Measurements from ENCODE around the gene PTP4A1.

Gene PTP4A1

GRCh38 chr6:63600136-63600535 is 27.9 kb downstream of the PTP4A1 start:
- ATAC-seq (replicated peaks) (no peak), DNase-seq (no peak)
- Mint-ChIP-seq H3K4me1 (ENCODE audit: low read depth in 2 of 2) (peaks cover 8 to 17% of the 10 kb centered on the region in 2 donors), H3K4me3 (no peak overlapping the region), H3K9me3 (no peaks in the 10 kb centered on the region), H3K27ac (no peak overlapping the region), H3K27me3 (peaks cover 0 to 12% of the 10 kb centered on the region in 2 donors), H3K36me3 (ENCODE audit: insufficient read depth) (peaks cover 2% of the 10 kb centered on the region)

GRCh38 chr6:63609231-63609630 is 37.0 kb downstream of the PTP4A1 start:
- H3K4me3 Mint-ChIP-seq: no peak overlapping the region
- H3K36me3 Mint-ChIP-seq (ENCODE audit: insufficient read depth): no peaks in the 10 kb centered on the region
- no peaks in the 10 kb centered on the region for H3K4me1 Mint-ChIP-seq (ENCODE audit: low read depth in 2 of 2)

GRCh38 chr6:63610944-63611343 is 38.7 kb downstream of the PTP4A1 start:
- Mint-ChIP-seq H3K4me1 (ENCODE audit: low read depth in 2 of 2) (no peaks in the 10 kb centered on the region), H3K27ac (no peak overlapping the region), H3K9me3 (no peaks in the 10 kb centered on the region), H3K4me3 (no peak overlapping the region), H3K27me3 (peaks cover 4 to 7% of the 10 kb centered on the region in 2 donors), H3K36me3 (ENCODE audit: insufficient read depth) (no peaks in the 10 kb centered on the region)
- ATAC-seq (replicated peaks) (no peak), DNase-seq (no peak)

More at GRCh38 chr6:63609231-63609630, 37.0 kb downstream of the PTP4A1 start:
- Mint-ChIP-seq H3K9me3 (no peaks in the 10 kb centered on the region), H3K27ac (no peak overlapping the region), H3K27me3 (peaks cover 6 to 12% of the 10 kb centered on the region in 2 donors)
- ATAC-seq (replicated peaks) (no peak), DNase-seq (no peak)

GRCh38 chr6:63611560-63611959 is 39.3 kb downstream of the PTP4A1 start:
- DNase-seq: no peak
- peaks cover 10 to 13% of the 10 kb centered on the region in 2 donors for H3K27me3 Mint-ChIP-seq
- no peak overlapping the region for H3K27ac Mint-ChIP-seq
- ATAC-seq (replicated peaks): no peak
- H3K4me3 Mint-ChIP-seq: no peak overlapping the region
- H3K4me1 Mint-ChIP-seq (ENCODE audit: low read depth in 2 of 2): no peaks in the 10 kb centered on the region
- H3K36me3 Mint-ChIP-seq (ENCODE audit: insufficient read depth): no peaks in the 10 kb centered on the region
- H3K9me3 Mint-ChIP-seq: no peaks in the 10 kb centered on the region

GRCh38 chr6:63615590-63615989 is 43.3 kb downstream of the PTP4A1 start:
- H3K27me3 Mint-ChIP-seq: peaks cover 40 to 50% of the 10 kb centered on the region in 2 donors
- ATAC-seq (replicated peaks) (no peak), DNase-seq (no peak)

More at GRCh38 chr6:63615590-63615989, 43.3 kb downstream of the PTP4A1 start:
- Mint-ChIP-seq H3K9me3 (no peaks in the 10 kb centered on the region), H3K36me3 (ENCODE audit: insufficient read depth) (no peaks in the 10 kb centered on the region), H3K27ac (no peak overlapping the region), H3K4me1 (ENCODE audit: low read depth in 2 of 2) (no peaks in the 10 kb centered on the region), H3K4me3 (no peak overlapping the region)
